ENCODE data around the gene ALKBH8. TPM values are rescaled to one million over a fixed set of nuclear protein-coding genes. Genes with fewer than 3 reads are reported as not detected.

ALKBH8 gene
- total RNA-seq, 1 experiment from 2014 or later, result 9.1 TPM

GRCh38 chr11:107550304-107550703 is 15.2 kb downstream of the ALKBH8 start:
- TF ChIP-seq TCF7L2 (IDR thresholded peaks at IDR 0.05; ENCODE audit: low read depth, low read length), result no peak
- no peak for TF ChIP-seq CTCF (IDR thresholded peaks at IDR 0.05)
- no peak for TF ChIP-seq SIN3A (IDR thresholded peaks at IDR 0.05; ENCODE audit: borderline replicate concordance, insufficient read depth, low read depth, low read length)
- no peak for TF ChIP-seq POLR2AphosphoS5 (IDR thresholded peaks at IDR 0.05; ENCODE audit: low read depth, low read length)
- TF ChIP-seq REST (IDR thresholded peaks at IDR 0.05; ENCODE audit: insufficient read depth in 1 of 2, low read depth in 2 of 2, low read length in 1 of 2), result no peak
- ChIA-PET CTCF (no interaction called here), POLR2A (no interaction called here)
- peaks cover 12% of the 10 kb centered on the region; the same call in 1 of the 2 replicates for H3K36me3 ChIP-seq (ENCODE audit: control insufficient read depth, insufficient read depth, low read length)
- H3K4me1 ChIP-seq (ENCODE audit: control insufficient read depth, insufficient read depth, low read length), result peaks cover 4% of the 10 kb centered on the region; the same call in 1 of the 2 replicates
- DNase-seq (ENCODE audit: low read depth, low spot score) (no peak), ATAC-seq (peak; percentile 65)
- H3K9me3 ChIP-seq (ENCODE audit: control insufficient read depth, insufficient read depth, low read depth, low read length), result no peaks in the 10 kb centered on the region
- H3K27me3 ChIP-seq (ENCODE audit: control insufficient read depth, insufficient read depth, low read length), result no peaks in the 10 kb centered on the region
- intact Hi-C loops (cut with micrococcal nuclease; ENCODE audit: unreplicated experiment), result no loop called here
- in situ Hi-C loops (cut with HindIII; ENCODE audit: low pct_unique_long_range_greater_than_20kb, low sequenced_read_pairs), result loop anchor here (10.0 kb wide), 1 partner anchor 134 kb away; no protein-coding TSS in a partner anchor
- H3K4me3 ChIP-seq (ENCODE audit: low read depth in 2 of 2, low read length in 2 of 2), result no peak overlapping the region
- BruUV-seq (replicated peaks), result no TSS peak
- no peak overlapping the region for H3K27ac ChIP-seq (ENCODE audit: low read length)

GRCh38 chr11:107549954-107550285 is 15.6 kb downstream of the ALKBH8 start:
- peaks cover 12% of the 10 kb centered on the region; the same call in 1 of the 2 replicates for H3K36me3 ChIP-seq (ENCODE audit: control insufficient read depth, insufficient read depth, low read length)
- intact Hi-C loops (cut with micrococcal nuclease; ENCODE audit: unreplicated experiment), result loop anchor here (1.0 kb wide), 1 partner anchor 139 kb away; no protein-coding TSS in a partner anchor
- CTCF ChIA-PET, result interaction anchor here (1.3 kb wide), 1 partner anchor 13 kb away, joined by 3 read pairs; no protein-coding TSS in a partner anchor

More at GRCh38 chr11:107549954-107550285, 15.6 kb downstream of the ALKBH8 start:
- no peak for DNase-seq (ENCODE audit: low read depth, low spot score)
- H3K4me3 ChIP-seq (ENCODE audit: low read depth in 2 of 2, low read length in 2 of 2), result no peak overlapping the region
- H3K9me3 ChIP-seq (ENCODE audit: control insufficient read depth, insufficient read depth, low read depth, low read length), result no peaks in the 10 kb centered on the region
- H3K27ac ChIP-seq (ENCODE audit: low read length), result no peak overlapping the region
- no peak for TF ChIP-seq TCF7L2 (IDR thresholded peaks at IDR 0.05; ENCODE audit: low read depth, low read length)
- TF ChIP-seq CTCF (IDR thresholded peaks at IDR 0.05), result no peak
- H3K27me3 ChIP-seq (ENCODE audit: control insufficient read depth, insufficient read depth, low read length), result no peaks in the 10 kb centered on the region
- ATAC-seq, result no peak
- H3K4me1 ChIP-seq (ENCODE audit: control insufficient read depth, insufficient read depth, low read length), result peaks cover 7% of the 10 kb centered on the region; the same call in 1 of the 2 replicates
- POLR2A ChIA-PET, result no interaction called here
- BruUV-seq (replicated peaks), result no TSS peak
- in situ Hi-C loops (cut with HindIII; ENCODE audit: low pct_unique_long_range_greater_than_20kb, low sequenced_read_pairs), result loop anchor here (10.0 kb wide), 1 partner anchor 135 kb away; no protein-coding TSS in a partner anchor

Measured in Panc1 (cell line).